Osteoblast (primary cell): Measurements from ENCODE around the gene KLF9. TPM values are rescaled to one million over a fixed set of nuclear protein-coding genes. Genes with fewer than 3 reads are reported as not detected.

ENCODE experiments used
- DNase-seq: peaks from one replicate; pipeline ENCODE4 v3.0.0; 2011; ENCODE audit warnings: low spot score, mixed read lengths; ENCODE audit not compliant: insufficient read length; ENCODE audit errors: missing footprints
- H2AFZ ChIP-seq: 2 replicates; pipeline ENCODE4 v1.6.0; 2011; ENCODE audit warnings: mild to moderate bottlenecking, low read length
- H3K27ac ChIP-seq: 2 replicates; pipeline ENCODE4 v1.5.1; 2011; ENCODE audit warnings: mild to moderate bottlenecking, low read depth, low read length, moderate library complexity
- H3K27me3 ChIP-seq: 2 replicates; pipeline ENCODE4 v1.6.0; 2012; ENCODE audit warnings: mild to moderate bottlenecking, control low read depth, inconsistent platforms, low read length, moderate library complexity; ENCODE audit not compliant: insufficient read depth
- H3K36me3 ChIP-seq: 2 replicates; pipeline ENCODE4 v1.5.1; 2011; ENCODE audit warnings: mild to moderate bottlenecking, low read length, control low read depth, moderate library complexity; ENCODE audit not compliant: insufficient read depth
- H3K4me1 ChIP-seq: 2 replicates; pipeline ENCODE4 v1.5.1; 2011; ENCODE audit warnings: mild to moderate bottlenecking, low read length, control low read depth, moderate library complexity; ENCODE audit not compliant: insufficient read depth
- H3K4me2 ChIP-seq: 2 replicates; pipeline ENCODE4 v1.6.0; 2011; ENCODE audit warnings: mild to moderate bottlenecking, low read length; ENCODE audit not compliant: insufficient read depth
- H3K4me3 ChIP-seq: fragments of 200-600 bp; sonication (generic); 3 replicates; pipeline ENCODE4 v1.5.1; 2012; ENCODE audit warnings: mild to moderate bottlenecking, low read length, inconsistent platforms; ENCODE audit not compliant: insufficient read depth
- H3K79me2 ChIP-seq: 2 replicates; pipeline ENCODE4 v1.6.0; 2012; ENCODE audit warnings: mild to moderate bottlenecking, low read length, control low read depth, inconsistent platforms; ENCODE audit not compliant: insufficient read depth
- H3K9me3 ChIP-seq: 2 replicates; pipeline ENCODE4 v1.5.1; 2011; ENCODE audit warnings: low read depth, low read length, control low read depth
- H4K20me1 ChIP-seq: 2 replicates; pipeline ENCODE4 v1.6.0; 2012; ENCODE audit warnings: mild to moderate bottlenecking, low read length, control low read depth; ENCODE audit not compliant: insufficient read depth
- total RNA-seq: library from RNA; depleted of rRNA; stranded (reverse); fragments of >200 nt; gene quantifications from 2 replicates; pipeline ENCODE4 v1.2.3, GENCODE V29; 2012
- TF ChIP-seq, protein P1 (sequence below): IDR thresholded peaks from 2 replicates; pipeline ENCODE4 v1.5.1; 2011; ENCODE audit warnings: mild to moderate bottlenecking, low read depth, low read length, moderate library complexity; ENCODE audit errors: extremely low read depth

Gene KLF9
- total RNA-seq, 1 donor, result 51.8 TPM

DNA sequence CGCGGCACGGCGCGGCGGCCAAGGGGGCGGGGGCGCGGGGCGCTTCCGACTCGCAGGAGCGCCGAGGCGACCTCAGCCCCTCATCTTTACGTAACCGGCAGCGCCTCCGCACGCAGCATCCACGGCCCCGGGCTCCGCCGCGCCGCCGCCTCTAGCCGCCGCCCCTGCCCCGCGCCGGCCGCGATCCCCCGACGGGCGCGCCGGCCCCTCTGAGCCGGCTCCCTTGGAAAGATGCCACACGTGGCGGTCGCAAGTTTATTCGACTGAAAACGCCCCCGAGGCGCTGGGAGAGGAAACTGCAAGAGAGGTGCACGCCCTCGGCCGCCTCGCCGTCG, 1.0 kb downstream of the KLF9 start:
- TF ChIP-seq, protein P1, sequence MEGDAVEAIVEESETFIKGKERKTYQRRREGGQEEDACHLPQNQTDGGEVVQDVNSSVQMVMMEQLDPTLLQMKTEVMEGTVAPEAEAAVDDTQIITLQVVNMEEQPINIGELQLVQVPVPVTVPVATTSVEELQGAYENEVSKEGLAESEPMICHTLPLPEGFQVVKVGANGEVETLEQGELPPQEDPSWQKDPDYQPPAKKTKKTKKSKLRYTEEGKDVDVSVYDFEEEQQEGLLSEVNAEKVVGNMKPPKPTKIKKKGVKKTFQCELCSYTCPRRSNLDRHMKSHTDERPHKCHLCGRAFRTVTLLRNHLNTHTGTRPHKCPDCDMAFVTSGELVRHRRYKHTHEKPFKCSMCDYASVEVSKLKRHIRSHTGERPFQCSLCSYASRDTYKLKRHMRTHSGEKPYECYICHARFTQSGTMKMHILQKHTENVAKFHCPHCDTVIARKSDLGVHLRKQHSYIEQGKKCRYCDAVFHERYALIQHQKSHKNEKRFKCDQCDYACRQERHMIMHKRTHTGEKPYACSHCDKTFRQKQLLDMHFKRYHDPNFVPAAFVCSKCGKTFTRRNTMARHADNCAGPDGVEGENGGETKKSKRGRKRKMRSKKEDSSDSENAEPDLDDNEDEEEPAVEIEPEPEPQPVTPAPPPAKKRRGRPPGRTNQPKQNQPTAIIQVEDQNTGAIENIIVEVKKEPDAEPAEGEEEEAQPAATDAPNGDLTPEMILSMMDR, result no peak

DNA sequence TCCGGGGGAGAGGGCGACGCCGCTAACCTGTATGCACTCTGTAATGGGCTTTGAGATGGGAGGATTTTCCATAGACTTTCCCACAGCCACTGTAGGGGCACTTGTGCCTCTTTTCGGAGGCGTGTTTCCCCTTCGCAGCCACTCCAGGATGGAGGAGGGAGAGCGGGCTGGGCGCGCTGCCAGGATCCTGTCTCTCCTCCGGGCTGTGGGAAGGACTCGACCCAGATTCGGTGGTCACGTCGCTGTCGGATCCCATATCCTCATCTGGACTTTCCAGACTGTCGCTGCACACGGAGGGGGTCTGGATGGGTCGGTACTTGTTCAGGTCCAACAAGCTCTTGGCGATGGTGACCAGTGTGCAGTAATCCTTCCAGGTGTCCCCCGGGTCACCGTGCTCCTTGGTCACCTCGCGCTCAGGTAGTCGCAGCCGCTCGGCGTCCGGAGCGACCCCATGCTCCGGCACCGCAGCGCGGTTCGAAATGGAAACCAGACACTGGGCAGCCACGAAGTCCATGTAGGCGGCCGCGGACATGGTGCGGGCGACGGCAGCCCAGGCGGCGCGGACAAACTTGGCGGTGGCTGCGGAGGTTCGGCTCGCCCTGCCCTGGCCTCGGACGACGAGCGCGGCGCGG, 1.5 kb downstream of the KLF9 start:
- H4K20me1 ChIP-seq, result no peaks in the 10 kb centered on the region
- H3K4me1 ChIP-seq, result peaks cover 32% of the 10 kb centered on the region
- H3K4me3 ChIP-seq, result peak overlapping the region; percentile 80
- peaks cover 6% of the 10 kb centered on the region for H3K36me3 ChIP-seq
- H3K79me2 ChIP-seq, result peaks cover 49% of the 10 kb centered on the region
- no peaks in the 10 kb centered on the region for H3K27me3 ChIP-seq
- no peaks in the 10 kb centered on the region for H3K9me3 ChIP-seq
- peak overlapping the region; percentile 96 for H3K27ac ChIP-seq
- H3K4me2 ChIP-seq, result peak overlapping the region; percentile 92
- TF ChIP-seq, protein P1, result no peak
- no peak overlapping the region for H2AFZ ChIP-seq
- DNase-seq, result peak; percentile 96

More for the DNA sequence above, 1.0 kb downstream of the KLF9 start:
- no peaks in the 10 kb centered on the region for H3K27me3 ChIP-seq
- DNase-seq, result peak; percentile 88
- peak overlapping the region; percentile 96 for H3K27ac ChIP-seq
- H2AFZ ChIP-seq, result no peak overlapping the region
- peak overlapping the region; percentile 80 for H3K4me3 ChIP-seq
- H3K4me2 ChIP-seq, result peak overlapping the region; percentile 82
- H3K79me2 ChIP-seq, result peaks cover 44% of the 10 kb centered on the region
- H3K9me3 ChIP-seq, result no peaks in the 10 kb centered on the region
- H3K36me3 ChIP-seq, result peaks cover 2% of the 10 kb centered on the region
- H4K20me1 ChIP-seq, result no peaks in the 10 kb centered on the region
- peaks cover 32% of the 10 kb centered on the region for H3K4me1 ChIP-seq

DNA sequence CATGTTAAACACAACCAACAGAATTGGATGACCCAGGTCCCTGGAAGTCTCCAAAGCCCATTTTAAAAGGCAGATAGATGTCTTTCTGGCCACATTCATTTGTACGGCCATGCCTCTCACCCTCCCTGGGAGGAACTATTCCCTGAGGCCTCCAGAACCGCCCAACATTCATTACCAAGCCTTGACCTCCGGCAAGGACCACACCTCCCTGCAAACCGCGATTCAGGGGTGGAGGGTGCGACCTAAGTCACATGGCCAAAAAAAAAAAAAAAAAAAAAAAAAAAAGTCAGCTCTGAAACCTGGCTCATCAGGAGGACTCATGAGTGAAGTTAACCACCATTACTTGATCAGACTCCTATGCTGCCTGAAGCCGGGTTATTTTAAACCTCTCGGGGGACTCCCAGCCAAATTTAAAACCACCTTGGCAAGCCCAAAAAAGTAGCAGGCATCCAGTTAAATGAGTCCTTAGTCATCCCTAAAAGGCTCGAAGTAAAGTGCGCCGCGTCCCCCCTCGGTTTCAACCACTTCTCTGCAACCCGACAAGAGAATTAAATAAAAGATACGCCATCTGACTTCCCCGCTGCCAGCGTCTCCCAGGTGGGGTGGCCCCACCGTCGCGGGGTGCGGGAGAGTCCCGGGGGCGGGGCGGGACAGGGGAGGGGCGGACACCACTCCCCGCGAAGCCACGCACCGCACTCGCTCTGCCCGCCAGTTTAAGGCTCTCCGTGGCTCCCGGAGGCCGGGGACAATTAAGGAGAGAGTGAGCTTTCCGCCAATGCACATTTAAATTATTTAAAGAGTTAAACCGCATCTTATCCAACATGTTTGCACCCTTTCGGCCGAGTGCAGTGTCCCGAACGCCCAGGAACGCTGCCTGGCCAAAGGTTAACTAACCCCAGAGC, 2.3 kb downstream of the KLF9 start:
- Histone ChIP-seq H3K4me3 (peak overlapping the region; percentile 80), H3K27me3 (no peaks in the 10 kb centered on the region), H3K4me1 (peaks cover 40% of the 10 kb centered on the region), H4K20me1 (no peaks in the 10 kb centered on the region), H3K27ac (peak overlapping the region; percentile 96), H2AFZ (no peak overlapping the region), H3K4me2 (peak overlapping the region; percentile 92), H3K79me2 (peaks cover 56% of the 10 kb centered on the region), H3K36me3 (peaks cover 6% of the 10 kb centered on the region), H3K9me3 (no peaks in the 10 kb centered on the region)
- peak; percentile 97 for DNase-seq
- TF ChIP-seq, protein P1, result no peak
